Left ventricle myocardium superior (tissue), 1 donor: Measurements from ENCODE around the gene BZW2. TPM values are rescaled to one million over a fixed set of nuclear protein-coding genes. Genes with fewer than 3 reads are reported as not detected.
"Not testable (repeated sequence)": the region's sequence is repeated elsewhere in the genome, so short reads cannot be mapped to it uniquely, and the experiment has no call there.

Source experiments
- ATAC-seq: fragments of 200-7000 bp; cut with Tn5 transposase; one replicate; pipeline ENCODE4 v1.9.1; 2020; ENCODE audit warnings: mild to moderate bottlenecking, moderate library complexity
- DNase-seq: peaks from one replicate; pipeline ENCODE4 v3.0.0-alpha.2; 2020
- intact Hi-C: fragments of 100-400 bp; cut with micrococcal nuclease; formaldehyde crosslinking; loops from one replicate; pipeline ENCODE4 v1.11.0; 2022
- total RNA-seq: library from RNA; stranded (reverse); fragmentation: NEBNext Ultra II Directional; extraction: Animal tissue kit (Norgen Biotek cat#: 25700); gene quantifications from one replicate; pipeline ENCODE4 v1.2.1, GENCODE V29; 2021
- donor health status: DM: no; HTN: yes; CAD: no; lungs with severe emphysema.

The BZW2 gene
- total RNA-seq, 1 donor from 2014 or later, result 377 TPM

GRCh38 chr7:16668049-16668858 lies 22.3 kb downstream of the BZW2 start:
- intact Hi-C loops, result no loop called here
- peak; percentile 65 for DNase-seq

GRCh38 chr7:16668978-16669377 lies 23.0 kb downstream of the BZW2 start:
- intact Hi-C loops, result no loop called here
- ATAC-seq (no peak), DNase-seq (no peak)

More at GRCh38 chr7:16668049-16668858, 22.3 kb downstream of the BZW2 start:
- ATAC-seq, result peak; percentile 88

- intact Hi-C loops, result no loop called here
- ATAC-seq (no peak), DNase-seq (no peak)
Observed at GRCh38 chr7:16669581-16669980, 23.6 kb downstream of the BZW2 start.

- DNase-seq (no peak), ATAC-seq (peak; percentile 40)
- intact Hi-C loops, result no loop called here
Observed at GRCh38 chr7:16670021-16670420, 24.0 kb downstream of the BZW2 start.

- intact Hi-C loops, result no loop called here
- ATAC-seq, result no peak
- DNase-seq, result no peak
Observed at GRCh38 chr7:16670731-16671344, 24.9 kb downstream of the BZW2 start.

- intact Hi-C loops, result no loop called here
- no peak for DNase-seq
- no peak for ATAC-seq
Observed at GRCh38 chr7:16671811-16672210, 25.8 kb downstream of the BZW2 start.

GRCh38 chr7:16675277-16675676 lies 29.3 kb downstream of the BZW2 start:
- ATAC-seq (no peak), DNase-seq (no peak)
- intact Hi-C loops, result no loop called here

- no peak for ATAC-seq
- intact Hi-C loops, result no loop called here
- DNase-seq, result no peak
Observed at GRCh38 chr7:16677978-16678494, 32.1 kb downstream of the BZW2 start.

GRCh38 chr7:16678645-16679566 lies 32.9 kb downstream of the BZW2 start:
- ATAC-seq, intact Hi-C loops, DNase-seq: not testable (repeated sequence)

- DNase-seq (no peak), ATAC-seq (no peak)
- intact Hi-C loops, result no loop called here
Observed at GRCh38 chr7:16684935-16685334, 39.0 kb downstream of the BZW2 start.

GRCh38 chr7:16685535-16685934 lies 39.6 kb downstream of the BZW2 start:
- no peak for ATAC-seq
- intact Hi-C loops, result no loop called here
- DNase-seq, result no peak

GRCh38 chr7:16688249-16688648 lies 42.3 kb downstream of the BZW2 start:
- DNase-seq (no peak), ATAC-seq (peak; percentile 30)
- intact Hi-C loops, result no loop called here

GRCh38 chr7:16691241-16691640 lies 45.3 kb downstream of the BZW2 start:
- peak; percentile 13 for ATAC-seq
- DNase-seq, result no peak
- intact Hi-C loops, result no loop called here

- intact Hi-C loops, result no loop called here
Observed at GRCh38 chr7:16693601-16694318, 47.8 kb downstream of the BZW2 start.

GRCh38 chr7:16694806-16695205 lies 48.8 kb downstream of the BZW2 start:
- ATAC-seq (no peak), DNase-seq (no peak)
- intact Hi-C loops, result loop anchor here (5.0 kb wide), 1 partner anchor 222 kb away; no protein-coding TSS in a partner anchor

More at GRCh38 chr7:16693601-16694318, 47.8 kb downstream of the BZW2 start:
- ATAC-seq (no peak), DNase-seq (no peak)

- intact Hi-C loops, result loop anchor here (5.0 kb wide), 1 partner anchor 222 kb away; no protein-coding TSS in a partner anchor
- DNase-seq, result no peak
- peak; percentile 76 for ATAC-seq
Observed at GRCh38 chr7:16695621-16696237, 49.7 kb downstream of the BZW2 start.

- intact Hi-C loops, result loop anchor here (5.0 kb wide), 1 partner anchor 220 kb away; no protein-coding TSS in a partner anchor
- ATAC-seq (no peak), DNase-seq (no peak)
Observed at GRCh38 chr7:16697507-16698199, 51.7 kb downstream of the BZW2 start.
